Activated naive CD4-positive, alpha-beta T cell treated with anti-CD3 and anti-CD28 coated beads, Interleukin-2, amount 50 U/mL, for 16 hours (primary cell): Measurements from ENCODE around the gene FIBCD1.

Experiments
- DNase-seq: peaks from one replicate; pipeline ENCODE4 v3.0.0-alpha.2; 2020

The FIBCD1 gene

GRCh38 chr9:130892477-130893304 is 46.4 kb downstream of the FIBCD1 start:
- DNase-seq = no peak

DNA sequence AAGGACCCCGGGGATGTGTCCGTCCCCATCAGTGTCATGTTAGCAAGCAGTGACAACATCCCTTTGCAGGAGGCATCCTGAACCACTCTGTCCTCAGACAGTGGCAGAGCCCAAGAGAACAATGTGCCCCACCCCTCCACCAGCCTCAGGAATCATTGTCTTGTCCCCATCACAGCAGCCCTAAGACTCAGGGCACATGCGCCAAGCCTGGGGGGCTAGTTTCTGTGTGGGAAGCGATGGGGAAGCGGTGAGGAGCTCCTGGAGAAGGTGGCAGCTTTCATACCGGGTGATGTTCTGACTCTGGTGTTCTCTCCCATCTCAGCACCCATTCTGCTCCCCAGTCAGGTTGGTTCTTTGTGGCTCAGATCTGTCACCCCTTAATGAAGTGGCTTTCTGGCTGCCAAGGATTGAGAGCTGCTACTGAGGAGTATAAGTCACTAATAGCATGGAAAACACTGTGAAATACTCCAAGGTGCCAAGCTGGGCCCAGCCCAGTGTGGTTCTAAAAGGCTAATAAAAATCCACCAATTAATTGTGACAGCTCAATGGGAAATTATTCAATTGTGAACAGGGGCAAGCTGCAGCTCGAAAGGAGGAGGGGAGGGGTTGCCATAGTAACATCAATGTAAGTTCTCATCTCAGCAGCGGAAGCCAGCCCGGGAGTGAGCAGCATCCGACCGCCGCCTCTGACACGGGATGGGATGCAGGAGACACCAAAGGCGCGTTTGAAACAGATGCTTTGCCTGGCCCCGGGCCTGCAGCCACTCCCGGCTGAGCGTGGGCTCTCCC is 47.2 kb downstream of the FIBCD1 start:
- DNase-seq = no peak

GRCh38 chr9:130890870-130891687 is 48.0 kb downstream of the FIBCD1 start:
- no peak for DNase-seq

GRCh38 chr9:130890124-130890523 is 48.9 kb downstream of the FIBCD1 start:
- DNase-seq = no peak

DNA sequence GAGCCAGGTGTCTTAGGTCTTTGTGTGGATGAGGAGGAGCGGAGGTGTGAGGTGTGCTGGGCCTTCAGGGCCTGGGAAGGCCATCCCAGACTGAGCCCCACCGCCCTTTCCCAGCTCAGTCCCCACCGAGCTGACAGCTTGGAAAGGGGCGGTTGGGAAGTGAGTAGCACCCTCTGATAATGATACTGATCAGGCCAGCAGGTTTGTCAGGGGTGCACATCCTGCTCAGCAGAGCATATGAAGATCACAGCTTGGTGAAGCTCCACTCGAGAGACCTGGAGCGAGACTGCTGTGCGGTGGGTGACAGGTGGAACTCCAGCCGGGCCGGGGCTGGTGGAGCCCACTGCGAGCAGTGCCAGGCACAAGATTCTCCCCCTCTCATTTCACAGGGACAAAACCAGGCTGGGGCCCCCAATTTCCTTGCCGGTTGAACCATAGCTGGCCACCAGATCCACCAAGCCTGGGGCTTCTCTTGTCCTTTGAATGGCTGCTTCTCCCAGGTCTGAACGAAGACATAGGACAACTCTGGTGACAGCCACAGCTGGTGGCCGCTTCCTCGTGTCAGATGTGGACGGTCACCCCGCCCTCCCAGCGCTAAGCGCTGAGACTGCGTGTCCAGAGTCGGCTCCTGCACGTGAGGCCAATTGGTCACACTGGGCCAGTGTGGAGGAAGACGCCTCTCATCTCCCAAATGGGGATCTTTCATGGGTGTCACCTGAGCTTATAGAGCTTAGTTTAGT is 50.7 kb downstream of the FIBCD1 start:
- no peak for DNase-seq

- no peak for DNase-seq
Measured at GRCh38 chr9:130887494-130888144, 51.4 kb downstream of the FIBCD1 start.

DNA sequence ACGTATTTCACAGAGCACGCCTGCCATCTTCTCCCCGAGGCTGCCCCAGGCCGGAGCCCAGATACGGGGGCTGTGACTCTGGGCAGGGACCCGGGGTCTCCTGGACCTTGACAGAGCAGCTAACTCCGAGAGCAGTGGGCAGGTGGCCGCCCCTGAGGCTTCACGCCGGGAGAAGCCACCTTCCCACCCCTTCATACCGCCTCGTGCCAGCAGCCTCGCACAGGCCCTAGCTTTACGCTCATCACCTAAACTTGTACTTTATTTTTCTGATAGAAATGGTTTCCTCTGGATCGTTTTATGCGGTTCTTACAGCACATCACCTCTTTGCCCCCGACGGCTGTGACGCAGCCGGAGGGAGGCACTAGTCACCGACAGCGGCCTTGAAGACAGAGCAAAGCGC is 52.1 kb downstream of the FIBCD1 start:
- no peak for DNase-seq

DNA sequence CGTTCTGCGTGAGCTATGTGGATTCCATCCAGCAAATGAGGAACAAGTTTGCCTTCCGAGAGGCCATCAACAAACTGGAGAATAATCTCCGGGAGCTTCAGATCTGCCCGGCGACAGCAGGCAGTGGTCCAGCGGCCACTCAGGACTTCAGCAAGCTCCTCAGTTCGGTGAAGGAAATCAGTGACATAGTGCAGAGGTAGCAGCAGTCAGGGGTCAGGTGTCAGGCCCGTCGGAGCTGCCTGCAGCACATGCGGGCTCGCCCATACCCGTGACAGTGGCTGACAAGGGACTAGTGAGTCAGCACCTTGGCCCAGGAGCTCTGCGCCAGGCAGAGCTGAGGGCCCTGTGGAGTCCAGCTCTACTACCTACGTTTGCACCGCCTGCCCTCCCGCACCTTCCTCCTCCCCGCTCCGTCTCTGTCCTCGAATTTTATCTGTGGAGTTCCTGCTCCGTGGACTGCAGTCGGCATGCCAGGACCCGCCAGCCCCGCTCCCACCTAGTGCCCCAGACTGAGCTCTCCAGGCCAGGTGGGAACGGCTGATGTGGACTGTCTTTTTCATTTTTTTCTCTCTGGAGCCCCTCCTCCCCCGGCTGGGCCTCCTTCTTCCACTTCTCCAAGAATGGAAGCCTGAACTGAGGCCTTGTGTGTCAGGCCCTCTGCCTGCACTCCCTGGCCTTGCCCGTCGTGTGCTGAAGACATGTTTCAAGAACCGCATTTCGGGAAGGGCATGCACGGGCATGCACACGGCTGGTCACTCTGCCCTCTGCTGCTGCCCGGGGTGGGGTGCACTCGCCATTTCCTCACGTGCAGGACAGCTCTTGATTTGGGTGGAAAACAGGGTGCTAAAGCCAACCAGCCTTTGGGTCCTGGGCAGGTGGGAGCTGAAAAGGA is 53.3 kb downstream of the FIBCD1 start:
- DNase-seq = no peak

DNA sequence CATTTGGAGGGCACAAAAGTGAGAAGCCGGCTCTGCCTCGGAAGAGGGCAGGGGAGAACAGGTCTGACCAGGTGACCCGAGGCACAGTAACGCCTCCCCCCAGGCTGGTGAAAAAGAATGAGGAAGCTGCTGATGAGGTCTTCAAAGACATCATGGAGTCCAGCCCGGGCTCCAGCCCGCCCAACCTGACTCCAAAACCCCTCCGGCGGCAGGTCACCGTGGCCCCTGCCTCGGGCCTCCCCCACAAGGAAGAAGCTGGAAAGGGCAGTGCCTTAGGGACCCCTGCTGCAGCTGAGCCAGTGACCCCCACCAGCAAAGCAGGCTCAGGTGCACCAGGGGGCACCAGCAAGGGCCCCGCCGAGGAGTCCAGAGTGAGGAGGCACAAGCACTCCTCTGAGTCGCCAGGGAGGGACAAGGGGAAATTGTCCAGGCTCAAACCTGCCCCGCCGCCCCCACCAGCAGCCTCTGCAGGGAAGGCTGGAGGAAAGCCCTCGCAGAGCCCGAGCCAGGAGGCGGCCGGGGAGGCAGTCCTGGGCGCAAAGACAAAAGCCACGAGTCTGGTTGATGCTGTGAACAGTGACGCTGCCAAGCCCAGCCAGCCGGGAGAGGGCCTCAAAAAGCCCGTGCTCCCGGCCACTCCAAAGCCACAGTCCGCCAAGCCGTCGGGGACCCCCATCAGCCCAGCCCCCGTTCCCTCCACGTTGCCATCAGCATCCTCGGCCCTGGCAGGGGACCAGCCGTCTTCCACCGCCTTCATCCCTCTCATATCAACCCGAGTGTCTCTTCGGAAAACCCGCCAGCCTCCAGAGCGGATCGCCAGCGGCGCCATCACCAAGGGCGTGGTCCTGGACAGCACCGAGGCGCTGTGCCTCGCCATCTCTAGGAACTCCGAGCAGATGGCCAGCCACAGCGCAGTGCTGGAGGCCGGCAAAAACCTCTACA is 54.2 kb downstream of the FIBCD1 start:
- DNase-seq = no peak

DNA sequence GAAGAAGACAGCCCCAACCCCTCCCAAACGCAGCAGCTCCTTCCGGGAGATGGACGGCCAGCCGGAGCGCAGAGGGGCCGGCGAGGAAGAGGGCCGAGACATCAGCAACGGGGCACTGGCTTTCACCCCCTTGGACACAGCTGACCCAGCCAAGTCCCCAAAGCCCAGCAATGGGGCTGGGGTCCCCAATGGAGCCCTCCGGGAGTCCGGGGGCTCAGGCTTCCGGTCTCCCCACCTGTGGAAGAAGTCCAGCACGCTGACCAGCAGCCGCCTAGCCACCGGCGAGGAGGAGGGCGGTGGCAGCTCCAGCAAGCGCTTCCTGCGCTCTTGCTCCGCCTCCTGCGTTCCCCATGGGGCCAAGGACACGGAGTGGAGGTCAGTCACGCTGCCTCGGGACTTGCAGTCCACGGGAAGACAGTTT is 54.9 kb downstream of the FIBCD1 start:
- no peak for DNase-seq

- DNase-seq = no peak
Measured at GRCh38 chr9:130883479-130883878, 55.6 kb downstream of the FIBCD1 start.

- DNase-seq = no peak
Measured at GRCh38 chr9:130882696-130883225, 56.3 kb downstream of the FIBCD1 start.

GRCh38 chr9:130881516-130881915 is 57.5 kb downstream of the FIBCD1 start:
- no peak for DNase-seq

- DNase-seq = no peak
Measured at GRCh38 chr9:130880599-130881220, 58.3 kb downstream of the FIBCD1 start.

DNA sequence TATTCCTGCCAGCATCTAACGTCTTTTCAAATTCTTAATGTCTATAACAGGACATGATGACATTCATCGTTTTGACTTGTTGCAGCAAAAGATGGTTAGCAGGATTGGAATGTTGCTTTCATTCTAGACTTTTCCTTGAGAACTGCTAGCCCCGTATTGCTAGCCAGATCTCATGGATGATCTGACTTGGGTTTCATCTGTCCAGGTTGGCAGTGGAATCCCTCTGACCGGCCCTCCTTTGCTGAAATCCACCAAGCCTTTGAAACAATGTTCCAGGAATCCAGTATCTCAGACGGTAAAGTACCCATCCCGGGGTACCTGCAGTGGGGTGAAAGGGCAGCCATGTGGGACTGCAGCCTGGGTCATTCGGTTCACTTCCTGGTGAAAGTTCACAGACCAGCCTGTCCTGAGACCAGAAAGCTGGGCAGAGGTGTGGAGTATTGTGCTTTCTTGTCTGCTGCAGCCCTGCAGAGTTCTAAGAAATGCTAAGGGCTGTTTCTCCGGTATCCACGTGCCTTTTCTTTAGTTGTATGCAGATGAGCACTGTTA is 59.1 kb downstream of the FIBCD1 start:
- no peak for DNase-seq

GRCh38 chr9:130878295-130878694 is 60.8 kb downstream of the FIBCD1 start:
- DNase-seq = no peak

DNA sequence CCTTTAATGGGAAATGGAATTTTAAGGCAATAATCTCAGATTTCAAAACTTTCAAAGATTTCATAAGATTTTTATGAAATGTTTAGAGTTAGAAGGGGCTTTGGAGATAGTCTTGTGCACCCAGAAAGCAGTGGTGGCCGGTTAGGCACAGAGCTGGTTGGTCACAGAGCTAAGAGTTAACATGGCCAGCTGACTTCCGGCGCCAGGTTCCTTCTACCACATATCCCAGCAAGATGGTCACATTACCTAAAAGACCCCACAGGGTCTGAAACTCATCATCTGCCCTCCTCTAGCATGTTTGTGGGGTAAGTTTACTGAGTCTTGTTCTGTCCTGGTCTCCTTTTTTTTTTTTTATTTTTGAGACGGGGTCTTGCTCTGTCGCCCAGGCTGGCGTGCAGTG is 61.7 kb downstream of the FIBCD1 start:
- DNase-seq = no peak

- DNase-seq = no peak
Measured at GRCh38 chr9:130874783-130875182, 64.3 kb downstream of the FIBCD1 start.

DNA sequence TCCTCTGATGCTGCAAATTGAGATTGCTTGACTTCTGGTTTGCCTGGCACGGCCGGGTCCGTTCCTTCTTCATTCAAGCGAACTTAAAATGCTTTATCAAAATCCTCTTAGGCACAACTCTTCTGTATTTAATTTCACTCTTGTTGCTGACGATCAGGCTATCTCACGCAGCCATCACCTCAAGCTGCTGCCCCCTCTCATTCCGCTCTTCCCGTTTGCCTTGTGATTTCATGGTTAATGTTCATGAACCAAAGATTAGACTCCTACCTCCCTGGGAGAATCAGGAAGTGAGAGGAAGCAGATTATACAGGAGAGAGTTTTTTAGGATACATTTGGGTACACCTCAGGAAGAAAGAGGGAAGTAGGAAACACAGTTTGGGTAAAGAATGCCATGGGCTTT is 65.1 kb downstream of the FIBCD1 start:
- no peak for DNase-seq
